HepG2 (cell line): Measurements from ENCODE around the gene VGF.
"Not testable (repeated sequence)": the region's sequence is repeated elsewhere in the genome, so short reads cannot be mapped to it uniquely, and the experiment has no call there.

Experiments
- ARNT ChIP-seq: fragments of 450-650 bp; IDR thresholded peaks from 2 replicates; pipeline ENCODE4 v1.6.1; 2017
- CHD2 ChIP-seq: IDR thresholded peaks from 2 replicates; pipeline ENCODE4 v1.6.1; 2011; ENCODE audit warnings: low read depth, low read length, improper control_type of control experiment
- EP300 ChIP-seq, 3 experiments: sonication (generic) in 1 of 3; formaldehyde crosslinking in 1 of 3; IDR thresholded peaks; 2 replicates each; pipeline versions ENCODE4 v1.5.1 to v1.6.1; 2011 to 2020; ENCODE audit warnings: low read depth in 2 of 3, low read length in 2 of 3, borderline replicate concordance in 1 of 3, improper control_type of control experiment in 1 of 3, mild to moderate bottlenecking in 1 of 3, missing genetic modification reagents in 1 of 3, moderate library complexity in 1 of 3
- MEIS1 ChIP-seq: sonication (generic); formaldehyde crosslinking; IDR thresholded peaks from 2 replicates; pipeline ENCODE4 v1.9.0; 2021; ENCODE audit warnings: mild to moderate bottlenecking, missing genetic modification reagents, moderate library complexity, borderline replicate concordance
- NPAS2 ChIP-seq: sonication (generic); formaldehyde crosslinking; IDR thresholded peaks from 2 replicates; pipeline ENCODE4 v1.8.0; 2022; ENCODE audit warnings: mild to moderate bottlenecking, missing genetic modification reagents, borderline replicate concordance
- ZMAT3 ChIP-seq: sonication (generic); formaldehyde crosslinking; conservative IDR thresholded peaks from 2 replicates; pipeline ENCODE4 v1.7.0; 2021; ENCODE audit warnings: missing genetic modification reagents
- ZNF282 ChIP-seq: fragments of 450-650 bp; IDR thresholded peaks from 2 replicates; pipeline ENCODE4 v1.6.1; 2018; ENCODE audit not compliant: partially characterized antibody
- ZNF501 ChIP-seq: sonication (generic); formaldehyde crosslinking; IDR thresholded peaks from 2 replicates; pipeline ENCODE4 v1.5.1; 2020; ENCODE audit warnings: mild to moderate bottlenecking, moderate library complexity, missing genetic modification reagents
- TF ChIP-seq, protein P1 (sequence below): sonication (generic); formaldehyde crosslinking; IDR thresholded peaks from 2 replicates; pipeline ENCODE4 v1.5.1; 2020; ENCODE audit warnings: mild to moderate bottlenecking, missing genetic modification reagents, moderate library complexity
- TF ChIP-seq, protein P2 (sequence below): sonication (generic); formaldehyde crosslinking; IDR thresholded peaks from 2 replicates; pipeline ENCODE4 v1.5.0; 2020; ENCODE audit warnings: mild to moderate bottlenecking, missing genetic modification reagents, moderate library complexity
- TF ChIP-seq, protein P3 (sequence below): sonication (generic); formaldehyde crosslinking; IDR thresholded peaks from 2 replicates; pipeline ENCODE4 v1.8.1; 2023; ENCODE audit warnings: missing genetic modification reagents, inconsistent platforms, borderline replicate concordance
- TF ChIP-seq, protein P4 (sequence below), 2 experiments: IDR thresholded peaks; 2 replicates each; pipeline ENCODE4 v1.6.1; 2011 to 2012; ENCODE audit warnings: low read length in 2 of 2, borderline replicate concordance in 1 of 2, low read depth in 1 of 2, mild to moderate bottlenecking in 1 of 2, moderate library complexity in 1 of 2

DNA sequence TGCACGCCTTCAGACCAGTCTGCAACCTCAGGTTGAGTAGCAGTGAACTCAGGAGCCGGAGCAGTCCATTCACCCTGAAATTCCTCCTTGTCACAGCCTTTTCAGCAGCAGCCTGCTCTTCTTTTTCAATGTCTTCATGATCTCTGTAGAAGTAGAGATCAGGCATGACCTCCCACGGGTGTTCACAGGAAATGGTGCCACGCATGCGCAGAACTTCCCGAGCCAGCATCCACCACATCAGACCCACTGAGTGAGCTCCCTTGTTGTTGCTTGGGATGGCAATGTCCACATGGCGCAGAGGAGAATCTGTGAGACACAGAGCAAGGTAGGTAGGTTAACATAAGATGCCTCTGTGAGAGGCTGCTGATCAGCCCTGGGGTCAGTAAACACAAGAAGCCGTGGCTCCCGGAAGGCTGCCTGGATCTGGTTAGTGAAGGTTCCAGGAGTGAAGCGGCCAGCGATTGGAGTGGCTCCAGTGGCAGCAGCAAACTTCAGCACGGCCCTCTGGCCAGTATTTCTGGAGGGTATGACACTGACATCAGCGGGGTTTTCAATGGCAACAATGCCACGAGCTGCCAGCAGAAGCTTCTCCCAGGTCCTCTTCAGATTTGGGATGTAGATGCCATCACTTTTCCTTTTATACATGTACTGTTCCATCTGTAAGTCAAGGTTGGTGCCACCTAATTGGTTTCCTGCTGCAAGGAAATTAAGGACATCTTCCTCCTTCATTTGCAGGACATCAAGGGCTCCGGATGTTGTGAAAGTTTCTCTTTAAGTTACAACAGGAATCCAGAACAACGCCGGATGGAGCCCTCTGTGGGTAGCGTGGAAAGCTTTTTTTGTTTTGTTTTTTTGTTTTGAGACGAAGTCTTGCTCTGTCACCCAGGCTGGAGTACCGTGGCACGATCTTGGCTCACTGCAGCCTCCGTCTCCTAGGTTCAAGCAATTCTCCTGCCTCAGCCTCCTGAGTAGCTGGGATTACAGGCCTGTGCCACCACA lies 38.7 kb upstream of the VGF start:
- TF ChIP-seq, protein P1, sequence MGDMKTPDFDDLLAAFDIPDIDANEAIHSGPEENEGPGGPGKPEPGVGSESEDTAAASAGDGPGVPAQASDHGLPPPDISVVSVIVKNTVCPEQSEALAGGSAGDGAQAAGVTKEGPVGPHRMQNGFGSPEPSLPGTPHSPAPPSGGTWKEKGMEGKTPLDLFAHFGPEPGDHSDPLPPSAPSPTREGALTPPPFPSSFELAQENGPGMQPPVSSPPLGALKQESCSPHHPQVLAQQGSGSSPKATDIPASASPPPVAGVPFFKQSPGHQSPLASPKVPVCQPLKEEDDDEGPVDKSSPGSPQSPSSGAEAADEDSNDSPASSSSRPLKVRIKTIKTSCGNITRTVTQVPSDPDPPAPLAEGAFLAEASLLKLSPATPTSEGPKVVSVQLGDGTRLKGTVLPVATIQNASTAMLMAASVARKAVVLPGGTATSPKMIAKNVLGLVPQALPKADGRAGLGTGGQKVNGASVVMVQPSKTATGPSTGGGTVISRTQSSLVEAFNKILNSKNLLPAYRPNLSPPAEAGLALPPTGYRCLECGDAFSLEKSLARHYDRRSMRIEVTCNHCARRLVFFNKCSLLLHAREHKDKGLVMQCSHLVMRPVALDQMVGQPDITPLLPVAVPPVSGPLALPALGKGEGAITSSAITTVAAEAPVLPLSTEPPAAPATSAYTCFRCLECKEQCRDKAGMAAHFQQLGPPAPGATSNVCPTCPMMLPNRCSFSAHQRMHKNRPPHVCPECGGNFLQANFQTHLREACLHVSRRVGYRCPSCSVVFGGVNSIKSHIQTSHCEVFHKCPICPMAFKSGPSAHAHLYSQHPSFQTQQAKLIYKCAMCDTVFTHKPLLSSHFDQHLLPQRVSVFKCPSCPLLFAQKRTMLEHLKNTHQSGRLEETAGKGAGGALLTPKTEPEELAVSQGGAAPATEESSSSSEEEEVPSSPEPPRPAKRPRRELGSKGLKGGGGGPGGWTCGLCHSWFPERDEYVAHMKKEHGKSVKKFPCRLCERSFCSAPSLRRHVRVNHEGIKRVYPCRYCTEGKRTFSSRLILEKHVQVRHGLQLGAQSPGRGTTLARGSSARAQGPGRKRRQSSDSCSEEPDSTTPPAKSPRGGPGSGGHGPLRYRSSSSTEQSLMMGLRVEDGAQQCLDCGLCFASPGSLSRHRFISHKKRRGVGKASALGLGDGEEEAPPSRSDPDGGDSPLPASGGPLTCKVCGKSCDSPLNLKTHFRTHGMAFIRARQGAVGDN (CRISPR knock-in tag) = not testable (repeated sequence)
- not testable (repeated sequence) for TF ChIP-seq ZNF282; CHD2; MEIS1; ZNF501 (CRISPR knock-in tag); ARNT; ZMAT3 (CRISPR knock-in tag); NPAS2; EP300 (IDR thresholded peaks at IDR 0.05; ENCODE audit: low read depth in 2 of 2, low read length in 2 of 2); EP300 (CRISPR knock-in tag; IDR thresholded peaks at IDR 0.05; ENCODE audit: borderline replicate concordance)
- TF ChIP-seq, protein P2, sequence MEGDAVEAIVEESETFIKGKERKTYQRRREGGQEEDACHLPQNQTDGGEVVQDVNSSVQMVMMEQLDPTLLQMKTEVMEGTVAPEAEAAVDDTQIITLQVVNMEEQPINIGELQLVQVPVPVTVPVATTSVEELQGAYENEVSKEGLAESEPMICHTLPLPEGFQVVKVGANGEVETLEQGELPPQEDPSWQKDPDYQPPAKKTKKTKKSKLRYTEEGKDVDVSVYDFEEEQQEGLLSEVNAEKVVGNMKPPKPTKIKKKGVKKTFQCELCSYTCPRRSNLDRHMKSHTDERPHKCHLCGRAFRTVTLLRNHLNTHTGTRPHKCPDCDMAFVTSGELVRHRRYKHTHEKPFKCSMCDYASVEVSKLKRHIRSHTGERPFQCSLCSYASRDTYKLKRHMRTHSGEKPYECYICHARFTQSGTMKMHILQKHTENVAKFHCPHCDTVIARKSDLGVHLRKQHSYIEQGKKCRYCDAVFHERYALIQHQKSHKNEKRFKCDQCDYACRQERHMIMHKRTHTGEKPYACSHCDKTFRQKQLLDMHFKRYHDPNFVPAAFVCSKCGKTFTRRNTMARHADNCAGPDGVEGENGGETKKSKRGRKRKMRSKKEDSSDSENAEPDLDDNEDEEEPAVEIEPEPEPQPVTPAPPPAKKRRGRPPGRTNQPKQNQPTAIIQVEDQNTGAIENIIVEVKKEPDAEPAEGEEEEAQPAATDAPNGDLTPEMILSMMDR (CRISPR knock-in tag) = not testable (repeated sequence)
- TF ChIP-seq, protein P3, sequence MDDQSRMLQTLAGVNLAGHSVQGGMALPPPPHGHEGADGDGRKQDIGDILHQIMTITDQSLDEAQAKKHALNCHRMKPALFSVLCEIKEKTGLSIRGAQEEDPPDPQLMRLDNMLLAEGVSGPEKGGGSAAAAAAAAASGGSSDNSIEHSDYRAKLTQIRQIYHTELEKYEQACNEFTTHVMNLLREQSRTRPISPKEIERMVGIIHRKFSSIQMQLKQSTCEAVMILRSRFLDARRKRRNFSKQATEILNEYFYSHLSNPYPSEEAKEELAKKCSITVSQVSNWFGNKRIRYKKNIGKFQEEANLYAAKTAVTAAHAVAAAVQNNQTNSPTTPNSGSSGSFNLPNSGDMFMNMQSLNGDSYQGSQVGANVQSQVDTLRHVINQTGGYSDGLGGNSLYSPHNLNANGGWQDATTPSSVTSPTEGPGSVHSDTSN (CRISPR knock-in tag) = not testable (repeated sequence)
- TF ChIP-seq, protein P4, sequence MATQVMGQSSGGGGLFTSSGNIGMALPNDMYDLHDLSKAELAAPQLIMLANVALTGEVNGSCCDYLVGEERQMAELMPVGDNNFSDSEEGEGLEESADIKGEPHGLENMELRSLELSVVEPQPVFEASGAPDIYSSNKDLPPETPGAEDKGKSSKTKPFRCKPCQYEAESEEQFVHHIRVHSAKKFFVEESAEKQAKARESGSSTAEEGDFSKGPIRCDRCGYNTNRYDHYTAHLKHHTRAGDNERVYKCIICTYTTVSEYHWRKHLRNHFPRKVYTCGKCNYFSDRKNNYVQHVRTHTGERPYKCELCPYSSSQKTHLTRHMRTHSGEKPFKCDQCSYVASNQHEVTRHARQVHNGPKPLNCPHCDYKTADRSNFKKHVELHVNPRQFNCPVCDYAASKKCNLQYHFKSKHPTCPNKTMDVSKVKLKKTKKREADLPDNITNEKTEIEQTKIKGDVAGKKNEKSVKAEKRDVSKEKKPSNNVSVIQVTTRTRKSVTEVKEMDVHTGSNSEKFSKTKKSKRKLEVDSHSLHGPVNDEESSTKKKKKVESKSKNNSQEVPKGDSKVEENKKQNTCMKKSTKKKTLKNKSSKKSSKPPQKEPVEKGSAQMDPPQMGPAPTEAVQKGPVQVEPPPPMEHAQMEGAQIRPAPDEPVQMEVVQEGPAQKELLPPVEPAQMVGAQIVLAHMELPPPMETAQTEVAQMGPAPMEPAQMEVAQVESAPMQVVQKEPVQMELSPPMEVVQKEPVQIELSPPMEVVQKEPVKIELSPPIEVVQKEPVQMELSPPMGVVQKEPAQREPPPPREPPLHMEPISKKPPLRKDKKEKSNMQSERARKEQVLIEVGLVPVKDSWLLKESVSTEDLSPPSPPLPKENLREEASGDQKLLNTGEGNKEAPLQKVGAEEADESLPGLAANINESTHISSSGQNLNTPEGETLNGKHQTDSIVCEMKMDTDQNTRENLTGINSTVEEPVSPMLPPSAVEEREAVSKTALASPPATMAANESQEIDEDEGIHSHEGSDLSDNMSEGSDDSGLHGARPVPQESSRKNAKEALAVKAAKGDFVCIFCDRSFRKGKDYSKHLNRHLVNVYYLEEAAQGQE (IDR thresholded peaks at IDR 0.05; ENCODE audit: borderline replicate concordance in 1 of 2, low read depth in 1 of 2, low read length in 2 of 2) = not testable (repeated sequence)
